Measurements from ENCODE around the gene CFAP58.

- TF ChIP-seq CTCF (IDR thresholded peaks at IDR 0.05) (no peak), POLR2A (IDR thresholded peaks at IDR 0.05) (no peak)
Observed at GRCh38 chr10:104323760-104324201, 29.9 kb upstream of the CFAP58 start.
